SH-SY5Y (cell line): ENCODE data around the gene AFF3.

Experiments used
- GATA2 ChIP-seq: IDR thresholded peaks from 2 replicates; pipeline ENCODE4 v1.6.1; 2011; ENCODE audit warnings: mild to moderate bottlenecking, low read depth, low read length
- GATA3 ChIP-seq: IDR thresholded peaks from 2 replicates; pipeline ENCODE4 v1.6.1; 2011; ENCODE audit warnings: low read depth, mild to moderate bottlenecking, low read length, moderate library complexity

DNA sequence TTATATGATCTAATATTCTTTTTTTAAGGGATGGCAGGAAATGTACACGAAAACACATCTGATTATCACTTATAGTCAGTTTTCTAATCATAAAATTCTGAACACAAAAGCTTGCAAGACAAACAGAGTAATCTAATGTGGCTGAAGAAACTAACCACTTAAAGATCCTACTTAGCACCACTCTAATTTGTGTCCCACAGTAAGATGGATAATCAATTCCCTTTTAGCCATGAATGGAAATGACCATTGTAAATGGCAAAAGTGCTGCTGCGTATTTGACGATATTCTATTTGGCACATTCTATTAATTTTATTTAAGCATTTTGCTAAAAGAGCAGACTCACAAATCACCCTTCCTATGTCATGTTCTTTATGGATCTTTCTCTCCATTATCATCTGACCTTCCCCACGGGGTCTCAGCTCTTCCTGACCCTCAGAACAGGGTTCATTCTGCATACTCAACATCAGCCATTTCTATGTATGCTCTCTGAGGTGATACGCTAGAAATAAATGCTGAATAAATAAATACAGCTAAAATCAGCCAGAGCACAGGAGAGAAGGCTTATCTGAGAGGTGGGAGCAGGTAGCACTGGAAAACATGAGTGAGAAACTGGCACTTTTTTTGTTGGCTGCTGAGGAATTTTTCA lies 295.8 kb downstream of the AFF3 start:
- TF ChIP-seq GATA2: no peak
- TF ChIP-seq GATA3: no peak
